WTC11 (cell line): Measurements from ENCODE around the gene MYOM1. TPM values are rescaled to one million over a fixed set of nuclear protein-coding genes. Genes with fewer than 3 reads are reported as not detected.
A peak's percentile ranks its signal among the peaks of the same experiment; 100 is the strongest.

Source experiments
- ATAC-seq: fragments of 200-7000 bp; cut with Tn5 transposase; 2 replicates; pipeline ENCODE4 v1.10.0; 2021; ENCODE audit warnings: mild to moderate bottlenecking, moderate library complexity
- Bru-seq: library from RNA; stranded (reverse); fragments of 400-500 nt; gene quantifications from one replicate; lab custom pipeline; 2021; lab: Mats Ljungman, UMichigan
- CTCF ChIA-PET: fragments of 300-600 bp; sonication (Branson Sonifier 250); formaldehyde crosslinking; loops from one replicate; lab custom pipeline; 2021; ENCODE audit warnings: antibody characterized with exemption; lab: Charles Lee
- POLR2A ChIA-PET: fragments of 350-600 bp; sonication (Branson Sonifier 250); formaldehyde crosslinking; loops from one replicate; lab custom pipeline; 2021; ENCODE audit warnings: antibody characterized with exemption; lab: Charles Lee
- DNase-seq: peaks from one replicate; pipeline ENCODE4 v3.0.0; 2021; ENCODE audit warnings: low spot score
- H3K27ac Mint-ChIP-seq: 2 replicates; pipeline ENCODE4 v1.8.0; 2021; ENCODE audit warnings: mixed read lengths
- H3K27me3 Mint-ChIP-seq: 2 replicates; pipeline ENCODE4 v1.8.0; 2021; ENCODE audit warnings: low read depth, mild to moderate bottlenecking, moderate library complexity, mixed read lengths
- H3K36me3 Mint-ChIP-seq: 2 replicates; pipeline ENCODE4 v1.8.0; 2021; ENCODE audit warnings: mixed read lengths
- H3K4me1 Mint-ChIP-seq: 2 replicates; pipeline ENCODE4 v1.8.0; 2022; ENCODE audit warnings: mixed read lengths
- H3K4me3 Mint-ChIP-seq: 2 replicates; pipeline ENCODE4 v1.8.0; 2021; ENCODE audit warnings: mild to moderate bottlenecking, moderate library complexity, mixed read lengths
- H3K9me3 Mint-ChIP-seq: 2 replicates; pipeline ENCODE4 v1.8.0; 2021; ENCODE audit warnings: mixed read lengths
- ARID4B ChIP-seq: sonication (generic); formaldehyde crosslinking; IDR thresholded peaks from 2 replicates; pipeline ENCODE4 v1.8.0; 2023; ENCODE audit warnings: missing genetic modification reagents, mild to moderate bottlenecking, borderline replicate concordance
- ATF2 ChIP-seq: sonication (generic); formaldehyde crosslinking; IDR thresholded peaks from 2 replicates; pipeline ENCODE4 v1.8.1; 2022; ENCODE audit warnings: low read depth, missing genetic modification reagents, borderline replicate concordance
- ELF4 ChIP-seq: sonication (generic); formaldehyde crosslinking; IDR thresholded peaks from 2 replicates; pipeline ENCODE4 v1.8.1; 2022; ENCODE audit warnings: low read depth, mild to moderate bottlenecking, moderate library complexity, missing genetic modification reagents
- ESRRA ChIP-seq: sonication (generic); formaldehyde crosslinking; IDR thresholded peaks from 2 replicates; pipeline ENCODE4 v1.8.1; 2022; ENCODE audit warnings: mild to moderate bottlenecking, missing genetic modification reagents, borderline replicate concordance
- FOXK1 ChIP-seq: sonication (generic); formaldehyde crosslinking; IDR thresholded peaks from 2 replicates; pipeline ENCODE4 v1.8.0; 2022; ENCODE audit warnings: mild to moderate bottlenecking, moderate library complexity, missing genetic modification reagents
- GABPB1 ChIP-seq: sonication (generic); formaldehyde crosslinking; IDR thresholded peaks from 2 replicates; pipeline ENCODE4 v1.8.1; 2023; ENCODE audit warnings: mild to moderate bottlenecking, missing genetic modification reagents
- MYBL2 ChIP-seq: sonication (generic); formaldehyde crosslinking; IDR thresholded peaks from 2 replicates; pipeline ENCODE4 v1.8.1; 2023; ENCODE audit warnings: mild to moderate bottlenecking, moderate library complexity, missing genetic modification reagents
- OVOL2 ChIP-seq: fragments of 250-450 bp; sonication (Bioruptor Pico); IDR thresholded peaks from 2 replicates; pipeline ENCODE4 v1.9.0; 2021; ENCODE audit warnings: mild to moderate bottlenecking, borderline replicate concordance
- TEAD1 ChIP-seq: sonication (generic); formaldehyde crosslinking; IDR thresholded peaks from 2 replicates; pipeline ENCODE4 v1.8.0; 2022; ENCODE audit warnings: mild to moderate bottlenecking, missing genetic modification reagents
- ZMAT4 ChIP-seq: fragments of 250-450 bp; sonication (Bioruptor Pico); IDR thresholded peaks from 2 replicates; pipeline ENCODE4 v1.9.0; 2021; ENCODE audit warnings: mild to moderate bottlenecking
- ZNF219 ChIP-seq: sonication (generic); formaldehyde crosslinking; IDR thresholded peaks from 2 replicates; pipeline ENCODE4 v1.8.0; 2023; ENCODE audit warnings: missing genetic modification reagents, mild to moderate bottlenecking, borderline replicate concordance
- ZNF671 ChIP-seq: fragments of 250-450 bp; sonication (Bioruptor Pico); IDR thresholded peaks from 2 replicates; pipeline ENCODE4 v1.8.0; 2021; ENCODE audit warnings: mild to moderate bottlenecking
- long read RNA-seq, 3 experiments: library from RNA in 1 of 3; library from capped mRNA in 1 of 3; library from polyadenylated mRNA in 1 of 3; unstranded in 2 of 3; stranded (forward) in 1 of 3; transcript quantifications; one replicate each; pipeline ENCODE4 v2.0.0, GENCODE V29; 2021
- total RNA-seq: library from RNA; stranded (reverse); gene quantifications from 3 replicates; pipeline ENCODE4 v1.2.3, GENCODE V29; 2021
- TF ChIP-seq, protein P1 (sequence below): fragments of 250-450 bp; sonication (Bioruptor Pico); IDR thresholded peaks from 2 replicates; pipeline ENCODE4 v1.9.0; 2021; ENCODE audit warnings: moderate library complexity, mild to moderate bottlenecking, inconsistent platforms, borderline replicate concordance
- TF ChIP-seq, protein P2 (sequence below): fragments of 250-450 bp; sonication (Bioruptor Pico); IDR thresholded peaks from 2 replicates; pipeline ENCODE4 v1.8.0; 2021; ENCODE audit warnings: mild to moderate bottlenecking
- TF ChIP-seq, protein P3 (sequence below): sonication (generic); formaldehyde crosslinking; IDR thresholded peaks from 2 replicates; pipeline ENCODE4 v1.8.1; 2023; ENCODE audit warnings: mild to moderate bottlenecking, missing genetic modification reagents, moderate library complexity

Gene MYOM1
- total RNA-seq (0.35 to 0.64 TPM (median 0.53 TPM) in 3 replicates), Bru-seq, nascent RNA (percentile 21 among the genes with signal in this experiment)
- long read RNA-seq, experiment 1, partial matches to known transcripts: 0 of 5 reads
- long read RNA-seq, experiment 1, other reads (novel, unspliced or antisense): 5 of 5 reads
- long read RNA-seq, experiment 2: 0 reads
- long read RNA-seq, experiment 3: 0 reads

DNA sequence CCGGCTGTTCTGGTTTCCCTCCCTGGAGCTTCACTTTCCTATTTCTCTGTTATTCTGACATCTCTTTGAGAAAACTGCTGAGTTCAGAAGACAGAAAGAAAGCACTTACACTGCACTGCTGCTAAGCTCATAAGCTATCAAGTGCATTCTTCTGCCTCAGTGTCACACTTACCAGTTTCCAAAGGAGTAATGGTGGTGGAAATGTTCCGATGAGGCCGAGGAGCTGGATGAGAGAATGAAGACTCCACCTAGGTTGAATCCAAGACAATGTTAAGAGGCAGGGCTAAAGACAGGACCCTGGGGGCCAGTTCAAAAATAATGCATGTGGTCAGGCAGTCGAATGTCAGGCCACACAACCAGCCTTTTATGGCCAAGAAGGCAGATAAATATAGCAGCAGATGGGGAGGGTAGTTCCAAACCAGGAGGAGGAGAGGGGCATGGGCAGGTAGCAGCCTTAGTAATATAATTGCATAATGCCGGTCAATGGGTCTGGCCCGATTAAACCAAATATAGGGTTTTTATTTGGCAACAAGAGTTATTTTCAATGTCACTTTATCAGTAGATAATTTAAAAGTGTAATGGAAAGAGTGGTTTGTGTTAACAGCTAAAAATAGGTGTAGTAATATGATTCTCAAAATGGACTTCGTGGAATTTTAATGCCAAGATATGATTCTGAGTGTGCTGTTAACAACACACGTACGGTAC, at the start of gene MYOM1:
Gene MYOM1 (minus strand): TSS at position 338 of the 705 bp plus-strand sequence. CDS start 4,745 bp downstream, outside the sequence.
- peaks cover 9% of the 10 kb centered on the region; the same call in 1 of the 2 replicates for H3K9me3 Mint-ChIP-seq
- H3K4me3 Mint-ChIP-seq: no peak within 1 kb of the TSS
- TF ChIP-seq FOXK1 (CRISPR knock-in tag) (no peak), ZMAT4 (no peak), GABPB1 (CRISPR knock-in tag) (no peak), OVOL2 (CRISPR knock-in tag) (no peak), ARID4B (no peak), ZNF671 (CRISPR knock-in tag) (no peak), ELF4 (no peak), ATF2 (no peak)
- TF ChIP-seq, protein P1, sequence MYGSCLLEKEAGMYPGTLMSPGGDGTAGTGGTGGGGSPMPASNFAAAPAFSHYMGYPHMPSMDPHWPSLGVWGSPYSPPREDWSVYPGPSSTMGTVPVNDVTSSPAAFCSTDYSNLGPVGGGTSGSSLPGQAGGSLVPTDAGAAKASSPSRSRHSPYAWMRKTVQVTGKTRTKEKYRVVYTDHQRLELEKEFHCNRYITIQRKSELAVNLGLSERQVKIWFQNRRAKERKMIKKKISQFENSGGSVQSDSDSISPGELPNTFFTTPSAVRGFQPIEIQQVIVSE (CRISPR knock-in tag): no peak
- TF ChIP-seq, protein P2, sequence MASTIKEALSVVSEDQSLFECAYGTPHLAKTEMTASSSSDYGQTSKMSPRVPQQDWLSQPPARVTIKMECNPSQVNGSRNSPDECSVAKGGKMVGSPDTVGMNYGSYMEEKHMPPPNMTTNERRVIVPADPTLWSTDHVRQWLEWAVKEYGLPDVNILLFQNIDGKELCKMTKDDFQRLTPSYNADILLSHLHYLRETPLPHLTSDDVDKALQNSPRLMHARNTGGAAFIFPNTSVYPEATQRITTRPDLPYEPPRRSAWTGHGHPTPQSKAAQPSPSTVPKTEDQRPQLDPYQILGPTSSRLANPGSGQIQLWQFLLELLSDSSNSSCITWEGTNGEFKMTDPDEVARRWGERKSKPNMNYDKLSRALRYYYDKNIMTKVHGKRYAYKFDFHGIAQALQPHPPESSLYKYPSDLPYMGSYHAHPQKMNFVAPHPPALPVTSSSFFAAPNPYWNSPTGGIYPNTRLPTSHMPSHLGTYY (CRISPR knock-in tag): no peak
- TF ChIP-seq, protein P3, sequence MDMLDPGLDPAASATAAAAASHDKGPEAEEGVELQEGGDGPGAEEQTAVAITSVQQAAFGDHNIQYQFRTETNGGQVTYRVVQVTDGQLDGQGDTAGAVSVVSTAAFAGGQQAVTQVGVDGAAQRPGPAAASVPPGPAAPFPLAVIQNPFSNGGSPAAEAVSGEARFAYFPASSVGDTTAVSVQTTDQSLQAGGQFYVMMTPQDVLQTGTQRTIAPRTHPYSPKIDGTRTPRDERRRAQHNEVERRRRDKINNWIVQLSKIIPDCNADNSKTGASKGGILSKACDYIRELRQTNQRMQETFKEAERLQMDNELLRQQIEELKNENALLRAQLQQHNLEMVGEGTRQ (CRISPR knock-in tag): no peak
- TF ChIP-seq, all 79 proteins: peak for 0
- Mint-ChIP-seq H3K4me1 (peaks cover 21% of the 10 kb centered on the region), H3K27me3 (no peaks in the 10 kb centered on the region; the same call in 1 of the 2 replicates), H3K36me3 (no peaks in the 10 kb centered on the region), H3K27ac (no peak within 1 kb of the TSS)
- ChIA-PET POLR2A (no interaction called here), CTCF (interaction anchor here (0.7 to 1.2 kb wide), 3 partner anchors 68 to 447 kb away, joined by 3 to 6 read pairs (median 3); no protein-coding TSS in a partner anchor)
- DNase-seq (no peak), ATAC-seq (no peak)

DNA sequence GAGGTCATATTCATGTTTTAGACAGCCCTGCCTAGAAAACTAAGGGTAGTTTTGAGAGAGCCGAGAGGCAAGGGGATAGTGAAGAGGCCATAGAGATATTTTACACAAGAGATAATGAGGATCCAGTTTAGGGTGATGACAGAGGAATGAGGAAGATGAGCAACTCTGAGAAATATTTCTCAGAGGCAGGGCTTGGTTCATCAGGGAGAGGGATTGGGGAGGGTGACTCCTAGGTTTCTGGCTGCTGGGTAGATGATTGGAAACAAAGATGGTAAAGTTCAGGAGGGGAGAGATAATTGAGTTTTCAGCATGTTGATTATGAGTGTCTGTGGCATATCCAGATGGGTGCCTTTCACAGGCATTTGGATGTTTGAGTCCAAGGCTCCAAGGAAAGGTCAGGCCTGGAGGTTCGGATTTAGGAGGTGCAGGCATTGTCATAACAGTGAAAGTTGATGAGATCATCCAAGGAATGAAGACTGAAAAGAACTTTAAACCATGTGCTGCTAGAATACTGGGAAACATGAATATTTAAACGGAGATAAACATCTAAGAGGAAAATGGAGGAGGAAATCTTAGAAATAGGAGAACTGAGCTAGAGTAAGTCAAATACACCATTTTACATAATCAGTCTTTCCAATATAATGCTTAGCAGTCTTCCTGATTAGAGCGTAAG, 49.6 kb upstream of the MYOM1 start:
- H3K9me3 Mint-ChIP-seq: no peaks in the 10 kb centered on the region
- no peak for TF ChIP-seq ZNF219 (CRISPR knock-in tag)
- TF ChIP-seq ATF2: no peak
- TF ChIP-seq ESRRA (CRISPR knock-in tag): no peak
- TF ChIP-seq MYBL2 (CRISPR knock-in tag): no peak
- no peak for TF ChIP-seq FOXK1 (CRISPR knock-in tag)
- no peak for TF ChIP-seq TEAD1 (CRISPR knock-in tag)
- TF ChIP-seq, all 79 proteins: peak for 0
- Mint-ChIP-seq H3K4me1 (peaks cover 39% of the 10 kb centered on the region), H3K27me3 (no peaks in the 10 kb centered on the region), H3K36me3 (peaks cover 12% of the 10 kb centered on the region), H3K4me3 (no peak overlapping the region), H3K27ac (peak overlapping the region; percentile 35)
- ChIA-PET CTCF (interaction anchor here (0.9 kb wide), 1 partner anchor 397 kb away, joined by 3 read pairs; no protein-coding TSS in a partner anchor), POLR2A (no interaction called here)
- DNase-seq: no peak
- no peak for ATAC-seq
